PC-3 (cell line): Measurements from ENCODE around the gene C19orf12. TPM values are rescaled to one million over a fixed set of nuclear protein-coding genes. Genes with fewer than 3 reads are reported as not detected.

Experiments used
- ATAC-seq: fragments of 200-7000 bp; cut with Tn5 transposase; 2 replicates; pipeline ENCODE4 v1.9.1; 2020; ENCODE audit warnings: mild to moderate bottlenecking, moderate library complexity
- BruUV-seq: library from RNA; stranded (reverse); fragments of 400-500 nt; replicated peaks from 2 replicates; lab custom pipeline; 2021; lab: Mats Ljungman, UMichigan
- CTCF ChIA-PET: fragments of 300-600 bp; sonication (Branson Sonifier 250); formaldehyde crosslinking; loops from one replicate; lab custom pipeline; 2022; ENCODE audit warnings: antibody characterized with exemption; lab: Charles Lee
- POLR2A ChIA-PET: fragments of 300-600 bp; sonication (Branson Sonifier 250); formaldehyde crosslinking; loops from one replicate; lab custom pipeline; 2022; ENCODE audit warnings: antibody characterized with exemption; ENCODE audit not compliant: unreplicated experiment; lab: Charles Lee
- DNase-seq: peaks from one replicate; pipeline ENCODE4 v3.0.0-alpha.2; 2015
- H2AFZ ChIP-seq: fragments of 300-600 bp; sonication (generic); 2 replicates; pipeline ENCODE4 v1.6.0; 2016; ENCODE audit warnings: antibody characterized with exemption, low read length
- H3F3A ChIP-seq: fragments of 300-600 bp; sonication (generic); one replicate; pipeline ENCODE4 v1.6.0; 2017; ENCODE audit warnings: antibody characterized with exemption, low read length, control low read depth, mild to moderate bottlenecking; ENCODE audit not compliant: unreplicated experiment
- H3K27ac ChIP-seq: fragments of 300-600 bp; sonication (generic); 2 replicates; pipeline ENCODE4 v1.5.1; 2016; ENCODE audit warnings: mild to moderate bottlenecking, low read length
- H3K27me3 ChIP-seq: fragments of 300-600 bp; sonication (generic); 2 replicates; pipeline ENCODE4 v1.6.1; 2016; ENCODE audit warnings: low read length, mixed read lengths
- H3K36me3 ChIP-seq: fragments of 300-600 bp; sonication (generic); 2 replicates; pipeline ENCODE4 v1.6.1; 2016; ENCODE audit warnings: low read depth, mixed run types, low read length, mixed read lengths
- H3K4me1 ChIP-seq: fragments of 300-600 bp; sonication (generic); 2 replicates; pipeline ENCODE4 v1.5.1; 2016; ENCODE audit warnings: low read length; ENCODE audit not compliant: insufficient read depth
- H3K4me2 ChIP-seq: fragments of 300-600 bp; sonication (generic); 2 replicates; pipeline ENCODE4 v1.6.0; 2016; ENCODE audit warnings: low read length
- H3K4me3 ChIP-seq: fragments of 300-600 bp; sonication (generic); 2 replicates; pipeline ENCODE4 v1.5.1; 2016; ENCODE audit warnings: mild to moderate bottlenecking, low read length, mixed read lengths
- H3K79me2 ChIP-seq: fragments of 300-600 bp; sonication (generic); 2 replicates; pipeline ENCODE4 v1.6.1; 2017; ENCODE audit warnings: low read length, mixed read lengths
- H3K9ac ChIP-seq: fragments of 300-600 bp; sonication (generic); 2 replicates; pipeline ENCODE4 v1.6.0; 2016; ENCODE audit warnings: mild to moderate bottlenecking, low read length
- H3K9me2 ChIP-seq: fragments of 300-600 bp; sonication (generic); replicated peaks from 2 replicates; pipeline ENCODE4 v1.6.1; 2016; ENCODE audit warnings: mixed run types, low read length, mixed read lengths
- H3K9me3 ChIP-seq: fragments of 300-600 bp; sonication (generic); 2 replicates; pipeline ENCODE4 v1.6.1; 2016; ENCODE audit warnings: low read length, mixed read lengths
- H4K20me1 ChIP-seq: fragments of 300-600 bp; sonication (generic); 2 replicates; pipeline ENCODE4 v1.6.1; 2016; ENCODE audit warnings: low read length, mixed read lengths
- EZH2 ChIP-seq: fragments of 300-600 bp; sonication (generic); IDR thresholded peaks from one replicate; pipeline ENCODE4 v1.6.1; 2017; ENCODE audit warnings: antibody characterized with exemption, mild to moderate bottlenecking, low read length; ENCODE audit not compliant: unreplicated experiment
- EZH2phosphoT487 ChIP-seq: fragments of 300-600 bp; sonication (generic); IDR thresholded peaks from 2 replicates; pipeline ENCODE4 v1.6.1; 2018; ENCODE audit warnings: mild to moderate bottlenecking, antibody characterized with exemption, low read length, borderline replicate concordance
- intact Hi-C: fragments of 100-400 bp; cut with micrococcal nuclease; formaldehyde crosslinking; loops from 2 replicates; pipeline ENCODE4 v1.9.0; 2023
- total RNA-seq: library from RNA; depleted of rRNA; stranded (reverse); fragments of >200 nt; gene quantifications from 2 replicates; pipeline ENCODE4 v1.2.3, GENCODE V29; 2014
- TF ChIP-seq, protein P1 (sequence below): fragments of 300-600 bp; sonication (generic); conservative IDR thresholded peaks from 2 replicates; pipeline ENCODE4 v1.5.1; 2017; ENCODE audit warnings: antibody characterized with exemption, low read depth, mild to moderate bottlenecking, low read length

C19orf12 gene
- total RNA-seq, 1 experiment from 2014 or later = 11.8 TPM

DNA sequence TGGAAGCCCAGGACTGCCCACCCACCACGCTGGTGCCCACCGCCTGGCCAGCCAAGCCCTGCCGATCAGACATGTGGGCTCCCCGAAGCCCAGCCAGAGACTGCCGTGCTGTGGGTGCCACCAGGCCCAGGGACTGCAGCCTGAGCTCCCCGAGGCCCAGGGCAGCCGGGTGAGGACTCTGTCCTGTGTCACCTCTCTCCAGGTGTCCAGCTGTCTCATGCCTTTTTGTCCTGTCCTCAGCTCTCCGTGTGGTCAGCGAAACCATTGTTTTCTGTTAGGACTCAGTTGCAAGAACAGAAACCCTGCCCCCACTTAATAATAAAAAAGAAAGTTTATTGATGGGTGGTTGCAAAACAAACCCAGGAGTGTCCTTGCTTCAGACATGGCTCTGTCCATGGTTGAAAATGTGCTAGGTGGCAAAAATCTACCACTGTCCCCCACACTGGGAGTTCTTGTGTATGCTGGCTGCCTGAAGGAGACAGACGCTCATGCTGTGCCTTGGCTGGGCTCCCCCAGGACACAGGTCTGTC lies 39.9 kb downstream of the C19orf12 start:
- no TSS peak for BruUV-seq
- no peak overlapping the region for H3K9ac ChIP-seq
- no peaks in the 10 kb centered on the region for H3K9me2 ChIP-seq
- ChIA-PET CTCF (no interaction called here), POLR2A (no interaction called here)
- no peak for TF ChIP-seq EZH2phosphoT487
- no peak for TF ChIP-seq EZH2
- TF ChIP-seq, protein P1, sequence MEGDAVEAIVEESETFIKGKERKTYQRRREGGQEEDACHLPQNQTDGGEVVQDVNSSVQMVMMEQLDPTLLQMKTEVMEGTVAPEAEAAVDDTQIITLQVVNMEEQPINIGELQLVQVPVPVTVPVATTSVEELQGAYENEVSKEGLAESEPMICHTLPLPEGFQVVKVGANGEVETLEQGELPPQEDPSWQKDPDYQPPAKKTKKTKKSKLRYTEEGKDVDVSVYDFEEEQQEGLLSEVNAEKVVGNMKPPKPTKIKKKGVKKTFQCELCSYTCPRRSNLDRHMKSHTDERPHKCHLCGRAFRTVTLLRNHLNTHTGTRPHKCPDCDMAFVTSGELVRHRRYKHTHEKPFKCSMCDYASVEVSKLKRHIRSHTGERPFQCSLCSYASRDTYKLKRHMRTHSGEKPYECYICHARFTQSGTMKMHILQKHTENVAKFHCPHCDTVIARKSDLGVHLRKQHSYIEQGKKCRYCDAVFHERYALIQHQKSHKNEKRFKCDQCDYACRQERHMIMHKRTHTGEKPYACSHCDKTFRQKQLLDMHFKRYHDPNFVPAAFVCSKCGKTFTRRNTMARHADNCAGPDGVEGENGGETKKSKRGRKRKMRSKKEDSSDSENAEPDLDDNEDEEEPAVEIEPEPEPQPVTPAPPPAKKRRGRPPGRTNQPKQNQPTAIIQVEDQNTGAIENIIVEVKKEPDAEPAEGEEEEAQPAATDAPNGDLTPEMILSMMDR = no peak
- H3K27ac ChIP-seq = no peak overlapping the region
- no peaks in the 10 kb centered on the region for H3F3A ChIP-seq
- DNase-seq = no peak
- H2AFZ ChIP-seq = no peak overlapping the region
- no peaks in the 10 kb centered on the region for H3K36me3 ChIP-seq
- H3K9me3 ChIP-seq = no peaks in the 10 kb centered on the region
- H3K27me3 ChIP-seq = no peaks in the 10 kb centered on the region
- intact Hi-C loops = no loop called here
- no peak overlapping the region for H3K4me2 ChIP-seq
- H3K79me2 ChIP-seq = peaks cover 15% of the 10 kb centered on the region
- no peak for ATAC-seq
- H4K20me1 ChIP-seq = no peaks in the 10 kb centered on the region
- H3K4me3 ChIP-seq = no peak overlapping the region
- peaks cover 10% of the 10 kb centered on the region; the same call in 1 of the 2 replicates for H3K4me1 ChIP-seq

DNA sequence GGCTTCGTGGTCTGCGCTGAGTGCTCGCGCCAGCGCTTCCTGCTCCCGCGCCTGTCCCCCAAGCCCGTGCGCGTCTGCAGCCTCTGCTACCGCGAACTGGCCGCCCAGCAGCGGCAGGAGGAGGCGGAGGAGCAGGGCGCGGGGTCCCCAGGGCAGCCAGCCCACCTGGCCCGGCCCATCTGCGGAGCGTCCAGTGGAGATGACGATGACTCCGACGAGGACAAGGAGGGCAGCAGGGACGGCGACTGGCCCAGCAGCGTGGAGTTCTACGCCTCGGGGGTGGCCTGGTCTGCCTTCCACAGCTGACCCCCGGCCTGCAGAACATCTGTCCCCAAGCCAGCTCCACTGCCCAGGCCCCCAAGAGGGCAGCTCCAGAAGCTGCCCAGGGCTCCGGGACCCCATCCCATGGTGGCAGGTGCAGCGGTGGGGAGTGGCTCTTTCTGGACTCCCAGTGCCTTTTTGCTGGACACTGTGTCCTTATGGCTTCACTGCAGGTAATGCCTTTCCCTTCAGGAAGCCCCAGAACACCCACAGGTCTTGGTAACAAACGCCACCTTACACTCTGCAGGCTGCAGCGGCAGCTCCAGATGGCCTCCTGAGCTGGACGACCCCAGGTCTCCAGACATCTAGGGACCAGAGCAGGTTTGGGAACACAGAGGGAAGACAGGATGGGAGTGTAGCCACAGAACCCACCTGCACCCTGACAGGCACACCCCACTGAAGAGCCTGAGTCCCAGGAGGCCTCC lies 40.5 kb downstream of the C19orf12 start:
- no peak overlapping the region for H3K9ac ChIP-seq
- ChIA-PET POLR2A (no interaction called here), CTCF (no interaction called here)
- no peak overlapping the region for H3K4me3 ChIP-seq
- TF ChIP-seq EZH2phosphoT487 (no peak), EZH2 (no peak)
- TF ChIP-seq, protein P1 = no peak
- H3K9me2 ChIP-seq = no peaks in the 10 kb centered on the region
- peaks cover 15% of the 10 kb centered on the region for H3K79me2 ChIP-seq
- peaks cover 10% of the 10 kb centered on the region; the same call in 1 of the 2 replicates for H3K4me1 ChIP-seq
- no peaks in the 10 kb centered on the region for H3K36me3 ChIP-seq
- H3K27me3 ChIP-seq = no peaks in the 10 kb centered on the region
- ATAC-seq (no peak), DNase-seq (no peak)
- H3K4me2 ChIP-seq = no peak overlapping the region
- intact Hi-C loops = no loop called here
- H3F3A ChIP-seq = no peaks in the 10 kb centered on the region
- H4K20me1 ChIP-seq = no peaks in the 10 kb centered on the region
- no TSS peak for BruUV-seq
- H2AFZ ChIP-seq = no peak overlapping the region
- H3K27ac ChIP-seq = no peak overlapping the region
- H3K9me3 ChIP-seq = no peaks in the 10 kb centered on the region
